ENCODE measurements around the gene ADAM10. TPM values are rescaled to one million over a fixed set of nuclear protein-coding genes. Genes with fewer than 3 reads are reported as not detected.

The ADAM10 gene
- total and polyA plus RNA-seq, 7 donors = 7.9 to 37.9 (median 33.1) TPM

DNA sequence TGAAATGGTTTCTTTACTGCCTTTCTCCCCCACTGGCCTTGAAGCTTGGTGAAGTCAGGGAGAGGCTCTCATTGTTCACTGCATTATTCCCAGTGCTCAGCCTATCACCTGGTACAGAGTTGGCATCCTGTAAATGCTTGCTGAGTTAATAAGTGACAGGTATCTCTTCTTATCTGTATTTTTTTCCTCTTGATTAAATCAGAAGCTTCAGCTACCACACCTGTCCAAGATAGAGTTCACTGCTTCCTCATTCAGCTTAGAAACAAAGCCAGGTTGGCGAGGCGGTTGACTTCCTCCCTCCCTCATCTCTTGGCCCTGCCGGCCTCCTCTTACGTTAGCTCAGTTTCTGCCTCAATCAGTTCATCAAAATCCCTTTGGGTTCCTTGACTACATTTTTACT is 174.9 kb downstream of the ADAM10 start:
- no peak for DNase-seq
- no peaks in the 10 kb centered on the region for H3K36me3 ChIP-seq (ENCODE audit: insufficient read depth in 1 of 2, low read depth in 1 of 2)
- TF ChIP-seq, protein P1, sequence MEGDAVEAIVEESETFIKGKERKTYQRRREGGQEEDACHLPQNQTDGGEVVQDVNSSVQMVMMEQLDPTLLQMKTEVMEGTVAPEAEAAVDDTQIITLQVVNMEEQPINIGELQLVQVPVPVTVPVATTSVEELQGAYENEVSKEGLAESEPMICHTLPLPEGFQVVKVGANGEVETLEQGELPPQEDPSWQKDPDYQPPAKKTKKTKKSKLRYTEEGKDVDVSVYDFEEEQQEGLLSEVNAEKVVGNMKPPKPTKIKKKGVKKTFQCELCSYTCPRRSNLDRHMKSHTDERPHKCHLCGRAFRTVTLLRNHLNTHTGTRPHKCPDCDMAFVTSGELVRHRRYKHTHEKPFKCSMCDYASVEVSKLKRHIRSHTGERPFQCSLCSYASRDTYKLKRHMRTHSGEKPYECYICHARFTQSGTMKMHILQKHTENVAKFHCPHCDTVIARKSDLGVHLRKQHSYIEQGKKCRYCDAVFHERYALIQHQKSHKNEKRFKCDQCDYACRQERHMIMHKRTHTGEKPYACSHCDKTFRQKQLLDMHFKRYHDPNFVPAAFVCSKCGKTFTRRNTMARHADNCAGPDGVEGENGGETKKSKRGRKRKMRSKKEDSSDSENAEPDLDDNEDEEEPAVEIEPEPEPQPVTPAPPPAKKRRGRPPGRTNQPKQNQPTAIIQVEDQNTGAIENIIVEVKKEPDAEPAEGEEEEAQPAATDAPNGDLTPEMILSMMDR (IDR thresholded peaks at IDR 0.05) = no peak
- no peaks in the 10 kb centered on the region for H3K4me1 ChIP-seq
- H3K4me3 ChIP-seq = no peak overlapping the region
- WGBS, 3 donors = 81 to 85% (median 82%) methylated on average over 4 of the region's 4 CpGs
- intact Hi-C loops (cut with DNase I) = no loop called here
- no peak overlapping the region for H3K27ac ChIP-seq
- ATAC-seq = no peak
- H3K27me3 ChIP-seq (ENCODE audit: insufficient read depth in 3 of 3, low read length in 2 of 3) = no peaks in the 10 kb centered on the region
- H3K9me3 ChIP-seq = no peaks in the 10 kb centered on the region

DNA sequence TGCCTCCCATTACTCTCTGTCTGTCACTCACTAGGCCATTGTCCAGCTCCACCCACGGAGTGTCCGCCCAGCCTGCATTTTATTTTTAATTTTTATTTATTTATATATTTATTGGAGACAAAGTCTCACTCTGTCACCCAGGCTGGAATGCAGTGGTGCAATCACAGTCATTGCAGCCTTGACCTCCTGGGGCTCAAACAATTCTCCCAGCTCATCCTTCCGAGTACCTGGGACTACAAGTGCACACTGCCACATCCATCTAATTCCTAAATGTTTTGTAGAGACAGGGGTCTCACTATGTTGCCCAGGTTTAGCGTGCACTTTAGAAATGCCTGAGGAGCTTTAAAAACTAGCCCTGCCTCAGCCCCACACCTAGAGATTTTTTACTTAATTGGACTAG is 176.2 kb downstream of the ADAM10 start:
- intact Hi-C loops (cut with DNase I) = no loop called here

DNA sequence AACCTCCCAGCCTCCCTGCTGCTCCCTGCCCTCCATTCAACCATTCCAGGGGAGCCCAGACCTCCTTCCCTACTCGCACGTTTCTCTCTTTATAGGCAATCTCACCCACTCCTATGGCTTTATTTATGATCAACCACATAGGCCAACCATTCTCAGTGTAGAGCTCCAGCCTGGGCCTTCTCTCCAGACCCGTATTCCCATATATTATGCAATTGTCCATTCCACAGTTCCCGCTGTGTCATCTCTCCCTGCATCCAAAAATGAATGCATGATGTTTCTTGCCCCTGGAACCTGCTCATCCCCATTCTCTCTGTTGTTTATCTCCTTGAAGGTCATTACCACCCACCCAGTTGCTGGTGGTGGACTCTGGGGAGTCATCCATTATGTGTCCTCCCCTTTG is 177.0 kb downstream of the ADAM10 start:
- Histone ChIP-seq H3K27ac (no peak overlapping the region), H3K36me3 (ENCODE audit: insufficient read depth in 1 of 2, low read depth in 1 of 2) (no peaks in the 10 kb centered on the region), H3K27me3 (ENCODE audit: insufficient read depth in 3 of 3, low read length in 2 of 3) (no peaks in the 10 kb centered on the region), H3K4me1 (no peaks in the 10 kb centered on the region), H3K9me3 (no peaks in the 10 kb centered on the region), H3K4me3 (no peak overlapping the region)
- 83 to 100% (median 95%) methylated on average over 4 of the region's 4 CpGs for WGBS, 3 donors
- intact Hi-C loops (cut with DNase I) = no loop called here
- ATAC-seq = no peak
- DNase-seq = no peak
- TF ChIP-seq, protein P1 (IDR thresholded peaks at IDR 0.05) = no peak

More for the DNA sequence above, 176.2 kb downstream of the ADAM10 start:
- no peaks in the 10 kb centered on the region for H3K27me3 ChIP-seq (ENCODE audit: insufficient read depth in 3 of 3, low read length in 2 of 3)
- H3K4me1 ChIP-seq = no peaks in the 10 kb centered on the region
- WGBS, 3 donors = 87 to 95% (median 90%) methylated on average over 4 of the region's 4 CpGs
- H3K27ac ChIP-seq = no peak overlapping the region
- no peak for ATAC-seq
- no peaks in the 10 kb centered on the region for H3K36me3 ChIP-seq (ENCODE audit: insufficient read depth in 1 of 2, low read depth in 1 of 2)
- H3K4me3 ChIP-seq = no peak overlapping the region
- no peaks in the 10 kb centered on the region for H3K9me3 ChIP-seq
- TF ChIP-seq, protein P1 (IDR thresholded peaks at IDR 0.05) = no peak
- DNase-seq = no peak

DNA sequence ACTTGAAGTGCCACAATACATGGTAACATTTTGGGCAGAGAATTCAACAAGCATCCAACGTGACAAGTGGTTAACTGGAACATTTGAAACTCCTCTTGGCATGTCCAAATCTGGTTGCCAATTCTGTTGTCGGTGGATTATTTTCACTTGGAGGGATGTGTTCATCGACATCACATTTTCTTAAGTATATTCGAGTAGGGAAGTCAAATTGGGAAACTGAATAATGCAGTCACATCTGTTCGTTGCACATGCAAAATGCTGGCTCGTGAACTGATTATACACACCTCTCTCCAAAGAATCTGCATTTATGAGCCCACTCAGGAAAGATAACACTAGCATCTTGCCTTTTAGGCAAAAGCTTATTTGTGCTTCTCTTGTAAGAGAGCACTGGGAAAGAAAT is 178.0 kb downstream of the ADAM10 start:
- Histone ChIP-seq H3K4me1 (no peaks in the 10 kb centered on the region), H3K4me3 (no peak overlapping the region), H3K27ac (no peak overlapping the region), H3K27me3 (ENCODE audit: insufficient read depth in 3 of 3, low read length in 2 of 3) (no peaks in the 10 kb centered on the region), H3K36me3 (ENCODE audit: insufficient read depth in 1 of 2, low read depth in 1 of 2) (no peaks in the 10 kb centered on the region), H3K9me3 (no peaks in the 10 kb centered on the region)
- TF ChIP-seq, protein P1 (IDR thresholded peaks at IDR 0.05) = no peak
- intact Hi-C loops (cut with DNase I) = no loop called here
- WGBS, 3 donors = 35 to 50% (median 37%) methylated on average over 6 of the region's 6 CpGs
- ATAC-seq (no peak), DNase-seq (no peak)

DNA sequence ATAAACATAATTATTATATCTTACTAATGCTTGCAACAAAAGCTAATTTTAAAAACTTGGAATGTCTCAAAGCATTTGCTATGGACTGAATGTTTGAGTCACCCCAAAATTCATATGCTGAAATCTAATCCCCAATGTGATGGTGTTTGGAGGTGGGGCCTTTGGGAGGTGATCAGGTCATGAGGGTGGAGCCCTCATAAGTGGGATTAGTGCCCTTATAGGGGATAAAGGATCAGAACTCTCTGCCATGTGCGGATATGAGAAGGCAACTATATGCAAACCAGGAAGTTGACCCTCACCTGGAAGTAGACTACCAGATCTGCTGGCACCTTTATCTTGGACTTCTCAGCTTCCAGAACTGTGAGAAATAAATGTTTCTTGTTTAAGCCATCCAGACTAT is 180.1 kb downstream of the ADAM10 start:
- H3K27me3 ChIP-seq (ENCODE audit: insufficient read depth in 3 of 3, low read length in 2 of 3) = no peaks in the 10 kb centered on the region
- H3K9me3 ChIP-seq = no peaks in the 10 kb centered on the region
- TF ChIP-seq, protein P1 (IDR thresholded peaks at IDR 0.05) = no peak
- no peak overlapping the region for H3K4me3 ChIP-seq
- no peak overlapping the region for H3K27ac ChIP-seq
- 96 to 100% (median 98%) methylated on average over 1 of the region's 1 CpG for WGBS, 3 donors
- H3K4me1 ChIP-seq = no peaks in the 10 kb centered on the region
- DNase-seq (no peak), ATAC-seq (no peak)
- intact Hi-C loops (cut with DNase I) = no loop called here
- H3K36me3 ChIP-seq (ENCODE audit: insufficient read depth in 1 of 2, low read depth in 1 of 2) = no peaks in the 10 kb centered on the region
